ENCODE measurements around the gene GPC6. TPM values are rescaled to one million over a fixed set of nuclear protein-coding genes. Genes with fewer than 3 reads are reported as not detected.

GPC6 gene
- total RNA-seq, 1 donor from 2014 or later: 16.1 TPM

GRCh38 chr13:93730780-93731179, 504.2 kb downstream of the GPC6 start:
- Mint-ChIP-seq H3K4me1 (ENCODE audit: unreplicated experiment) (no peaks in the 10 kb centered on the region), H3K27me3 (ENCODE audit: unreplicated experiment) (no peaks in the 10 kb centered on the region), H3K4me3 (ENCODE audit: unreplicated experiment) (no peak overlapping the region), H3K9me3 (ENCODE audit: unreplicated experiment) (no peaks in the 10 kb centered on the region), H3K27ac (ENCODE audit: unreplicated experiment) (no peak overlapping the region), H3K36me3 (ENCODE audit: low read depth, unreplicated experiment) (no peaks in the 10 kb centered on the region)
- DNase-seq (ENCODE audit: low spot score): no peak
- TF ChIP-seq CTCF (IDR thresholded peaks at IDR 0.05; ENCODE audit: unreplicated experiment): no peak

DNA sequence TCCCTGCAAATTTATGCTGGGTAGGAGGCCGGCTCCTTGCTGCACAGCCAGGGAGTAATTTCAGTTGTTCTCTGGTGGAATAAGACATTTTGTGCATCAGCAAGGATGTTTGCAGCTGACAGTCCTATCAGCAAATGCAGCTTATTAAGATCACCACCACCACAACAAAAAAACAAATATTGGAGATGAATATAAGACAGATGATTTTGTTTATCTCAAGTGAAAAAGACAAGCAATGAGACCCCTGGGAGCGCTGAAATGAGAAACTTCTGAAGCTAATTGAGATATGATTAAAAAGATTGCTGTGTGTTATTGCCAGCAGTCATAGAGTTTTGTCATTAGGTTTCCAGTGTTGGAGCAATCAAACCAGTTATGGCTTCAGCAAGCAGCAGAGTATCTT, 505.6 kb downstream of the GPC6 start:
- Mint-ChIP-seq H3K36me3 (ENCODE audit: low read depth, unreplicated experiment) (no peaks in the 10 kb centered on the region), H3K4me1 (ENCODE audit: unreplicated experiment) (no peaks in the 10 kb centered on the region), H3K27ac (ENCODE audit: unreplicated experiment) (no peak overlapping the region), H3K9me3 (ENCODE audit: unreplicated experiment) (no peaks in the 10 kb centered on the region), H3K4me3 (ENCODE audit: unreplicated experiment) (no peak overlapping the region), H3K27me3 (ENCODE audit: unreplicated experiment) (no peaks in the 10 kb centered on the region)
- no peak for DNase-seq (ENCODE audit: low spot score)
- no peak for TF ChIP-seq CTCF (IDR thresholded peaks at IDR 0.05; ENCODE audit: unreplicated experiment)

GRCh38 chr13:93736081-93736480, 509.5 kb downstream of the GPC6 start:
- DNase-seq (ENCODE audit: low spot score): no peak
- no peak for TF ChIP-seq CTCF (IDR thresholded peaks at IDR 0.05; ENCODE audit: unreplicated experiment)

GRCh38 chr13:93736909-93737308, 510.3 kb downstream of the GPC6 start:
- no peaks in the 10 kb centered on the region for H3K4me1 Mint-ChIP-seq (ENCODE audit: unreplicated experiment)
- H3K27me3 Mint-ChIP-seq (ENCODE audit: unreplicated experiment): no peaks in the 10 kb centered on the region
- TF ChIP-seq CTCF (IDR thresholded peaks at IDR 0.05; ENCODE audit: unreplicated experiment): no peak
- DNase-seq (ENCODE audit: low spot score): no peak
- no peaks in the 10 kb centered on the region for H3K9me3 Mint-ChIP-seq (ENCODE audit: unreplicated experiment)
- no peak overlapping the region for H3K27ac Mint-ChIP-seq (ENCODE audit: unreplicated experiment)
- no peaks in the 10 kb centered on the region for H3K36me3 Mint-ChIP-seq (ENCODE audit: low read depth, unreplicated experiment)
- H3K4me3 Mint-ChIP-seq (ENCODE audit: unreplicated experiment): no peak overlapping the region

More at GRCh38 chr13:93736081-93736480, 509.5 kb downstream of the GPC6 start:
- H3K4me1 Mint-ChIP-seq (ENCODE audit: unreplicated experiment): no peaks in the 10 kb centered on the region
- no peak overlapping the region for H3K27ac Mint-ChIP-seq (ENCODE audit: unreplicated experiment)
- no peaks in the 10 kb centered on the region for H3K36me3 Mint-ChIP-seq (ENCODE audit: low read depth, unreplicated experiment)
- no peaks in the 10 kb centered on the region for H3K9me3 Mint-ChIP-seq (ENCODE audit: unreplicated experiment)
- no peaks in the 10 kb centered on the region for H3K27me3 Mint-ChIP-seq (ENCODE audit: unreplicated experiment)
- no peak overlapping the region for H3K4me3 Mint-ChIP-seq (ENCODE audit: unreplicated experiment)

GRCh38 chr13:93740334-93740733, 513.7 kb downstream of the GPC6 start:
- no peak for TF ChIP-seq CTCF (IDR thresholded peaks at IDR 0.05; ENCODE audit: unreplicated experiment)
- Mint-ChIP-seq H3K27me3 (ENCODE audit: unreplicated experiment) (no peaks in the 10 kb centered on the region), H3K4me3 (ENCODE audit: unreplicated experiment) (no peak overlapping the region), H3K4me1 (ENCODE audit: unreplicated experiment) (peaks cover 6% of the 10 kb centered on the region), H3K9me3 (ENCODE audit: unreplicated experiment) (no peaks in the 10 kb centered on the region), H3K27ac (ENCODE audit: unreplicated experiment) (no peak overlapping the region), H3K36me3 (ENCODE audit: low read depth, unreplicated experiment) (no peaks in the 10 kb centered on the region)
- no peak for DNase-seq (ENCODE audit: low spot score)

All from endothelial cell (in vitro differentiated cells).